Natural killer cell (primary cell): ENCODE measurements around the gene CSPG4. TPM values are rescaled to one million over a fixed set of nuclear protein-coding genes. Genes with fewer than 3 reads are reported as not detected.
"Not testable (repeated sequence)": the region's sequence is repeated elsewhere in the genome, so short reads cannot be mapped to it uniquely, and the experiment has no call there.

Experiments used
- ATAC-seq, 3 donors: fragments of 150-1000 bp in 2 of 3; fragments of 200-7000 bp in 1 of 3; cut with Tn5 transposase; 1 replicate in 1 of 3; 2 replicates in 2 of 3; pipeline ENCODE4 v1.10.0; 2021; ENCODE audit warnings: mild to moderate bottlenecking in 2 of 3, moderate library complexity in 2 of 3
- DNase-seq, 2 donors: peaks; one replicate each; pipeline versions ENCODE4 v3.0.0 to v3.0.0-alpha.2; 2013 to 2021; ENCODE audit warnings: mixed read lengths in 1 of 2
- H3K27ac ChIP-seq: one replicate; pipeline ENCODE4 v1.5.1; 2013; ENCODE audit warnings: mild to moderate bottlenecking, low read length
- H3K27me3 ChIP-seq: one replicate; pipeline ENCODE4 v1.6.1; 2013; ENCODE audit warnings: low read length; ENCODE audit not compliant: control insufficient read depth, insufficient read depth
- H3K36me3 ChIP-seq: one replicate; pipeline ENCODE4 v1.6.1; 2013; ENCODE audit warnings: low read length; ENCODE audit not compliant: control insufficient read depth, insufficient read depth
- H3K4me1 ChIP-seq: one replicate; pipeline ENCODE4 v1.6.1; 2013; ENCODE audit warnings: low read length; ENCODE audit not compliant: control insufficient read depth, insufficient read depth
- H3K4me3 ChIP-seq: one replicate; pipeline ENCODE4 v1.5.1; 2013; ENCODE audit warnings: low read length
- H3K9me3 ChIP-seq: one replicate; pipeline ENCODE4 v1.6.1; 2013; ENCODE audit warnings: low read length; ENCODE audit not compliant: control insufficient read depth, insufficient read depth
- H3K27ac Mint-ChIP-seq, 2 donors: one replicate each; pipeline ENCODE4 v1.8.0; 2022; ENCODE audit warnings: mild to moderate bottlenecking in 2 of 2, mixed read lengths in 2 of 2, moderate library complexity in 1 of 2
- H3K27me3 Mint-ChIP-seq, 2 donors: one replicate each; pipeline ENCODE4 v1.8.0; 2022; ENCODE audit warnings: low read depth in 2 of 2, mixed read lengths in 2 of 2
- H3K36me3 Mint-ChIP-seq: one replicate; pipeline ENCODE4 v1.8.0; 2022; ENCODE audit warnings: mixed read lengths
- H3K4me1 Mint-ChIP-seq, 2 donors: one replicate each; pipeline ENCODE4 v1.8.0; 2022; ENCODE audit warnings: mixed read lengths in 2 of 2
- H3K4me3 Mint-ChIP-seq: one replicate; pipeline ENCODE4 v1.8.0; 2022; ENCODE audit warnings: mild to moderate bottlenecking, moderate library complexity, mixed read lengths
- H3K9me3 Mint-ChIP-seq, 2 donors: one replicate each; pipeline ENCODE4 v1.8.0; 2022; ENCODE audit warnings: mixed read lengths in 2 of 2
- CTCF ChIP-seq: fragments of 200-600 bp; IDR thresholded peaks from one replicate; pipeline ENCODE4 v1.8.0; 2022; ENCODE audit warnings: antibody characterized with exemption
- WGBS: methylation state at CpG from one replicate; pipeline ENCODE4 v1.1.7; 2013; ENCODE audit warnings: missing lambda C conversion rate; ENCODE audit not compliant: insufficient coverage; 5-methylcytosine and 5-hydroxymethylcytosine counted together
- intact Hi-C: fragments of 100-400 bp; cut with micrococcal nuclease; formaldehyde crosslinking; loops from one replicate; pipeline ENCODE4 v1.14.2; 2022
- total RNA-seq, 4 donors: library from RNA; stranded (reverse); fragments of 120-200 nt in 1 of 4; gene quantifications; one replicate each; pipeline versions ENCODE4 v1.2.3 to v1.2.4, GENCODE V29; 2013 to 2022

Gene CSPG4
- total RNA-seq, 3 donors from 2014 or later (not counting 1 experiment from before 2014, with no cell fraction given) = 0.05 to 0.09 (median 0.07) TPM

GRCh38 chr15:75736256-75736655 lies 23.6 kb upstream of the CSPG4 start:
- no peaks in the 10 kb centered on the region for H3K9me3 Mint-ChIP-seq
- intact Hi-C loops = no loop called here
- Histone ChIP-seq H3K4me3 (no peak overlapping the region), H3K27ac (no peak overlapping the region), H3K36me3 (no peaks in the 10 kb centered on the region), H3K27me3 (peaks cover 8% of the 10 kb centered on the region), H3K9me3 (no peaks in the 10 kb centered on the region), H3K4me1 (peaks cover 25% of the 10 kb centered on the region)
- no peak overlapping the region for H3K4me3 Mint-ChIP-seq
- no peaks in the 10 kb centered on the region for H3K36me3 Mint-ChIP-seq
- peaks cover 33 to 68% of the 10 kb centered on the region in 2 donors for H3K27me3 Mint-ChIP-seq
- WGBS = 87% methylated on average over 8 of the region's 8 CpGs
- H3K4me1 Mint-ChIP-seq = peaks cover 4 to 31% of the 10 kb centered on the region in 2 donors
- H3K27ac Mint-ChIP-seq = no peak overlapping the region
- ATAC-seq (no peak), DNase-seq (no peak)
- no peak for TF ChIP-seq CTCF

GRCh38 chr15:75734861-75735760 lies 22.5 kb upstream of the CSPG4 start:
- H3K27me3 Mint-ChIP-seq = peaks cover 27 to 62% of the 10 kb centered on the region in 2 donors
- not testable (repeated sequence) for H3K27ac Mint-ChIP-seq

GRCh38 chr15:75733761-75734651 lies 21.4 kb upstream of the CSPG4 start:
- peaks cover 4 to 27% of the 10 kb centered on the region in 2 donors for H3K4me1 Mint-ChIP-seq
- intact Hi-C loops = no loop called here
- no peaks in the 10 kb centered on the region for H3K9me3 Mint-ChIP-seq
- H3K36me3 Mint-ChIP-seq = no peaks in the 10 kb centered on the region
- H3K9me3 ChIP-seq = no peaks in the 10 kb centered on the region
- DNase-seq = no peak
- TF ChIP-seq CTCF = no peak
- no peak overlapping the region for H3K27ac Mint-ChIP-seq
- no peak overlapping the region for H3K27ac ChIP-seq
- peaks cover 8% of the 10 kb centered on the region for H3K27me3 ChIP-seq
- peaks cover 20% of the 10 kb centered on the region for H3K4me1 ChIP-seq
- WGBS = 95% methylated on average over 14 of the region's 14 CpGs
- no peak overlapping the region for H3K4me3 Mint-ChIP-seq
- ATAC-seq = no peak
- peaks cover 25 to 60% of the 10 kb centered on the region in 2 donors for H3K27me3 Mint-ChIP-seq
- H3K36me3 ChIP-seq = no peaks in the 10 kb centered on the region
- H3K4me3 ChIP-seq = no peak overlapping the region

More at GRCh38 chr15:75734861-75735760, 22.5 kb upstream of the CSPG4 start:
- H3K27ac ChIP-seq, ATAC-seq, H3K36me3 ChIP-seq, H3K27me3 ChIP-seq, H3K4me3 ChIP-seq, H3K4me3 Mint-ChIP-seq, intact Hi-C loops, H3K9me3 ChIP-seq, H3K36me3 Mint-ChIP-seq, DNase-seq, H3K9me3 Mint-ChIP-seq: not testable (repeated sequence)
- 85% methylated on average over 25 of the region's 27 CpGs for WGBS
- H3K4me1 ChIP-seq = peaks cover 25% of the 10 kb centered on the region
- H3K4me1 Mint-ChIP-seq = peaks cover 4 to 31% of the 10 kb centered on the region in 2 donors
